DMS 273 (cell line): ENCODE data around the gene MAN1A2.
"Not testable (repeated sequence)": the region's sequence is repeated elsewhere in the genome, so short reads cannot be mapped to it uniquely, and the experiment has no call there.

ENCODE experiments used
- DNase-seq: peaks from one replicate; lab custom pipeline; 2025; ENCODE audit not compliant: unreplicated experiment; lab: John Stamatoyannopoulos, UW

MAN1A2 gene

GRCh38 chr1:117396636-117397035 is 29.4 kb downstream of the MAN1A2 start:
- DNase-seq, result no peak

- no peak for DNase-seq
These were observed 31.7 kb downstream of the MAN1A2 start for GRCh38 chr1:117398957-117399356.

- no peak for DNase-seq
These were observed 34.5 kb downstream of the MAN1A2 start for GRCh38 chr1:117401761-117402160.

GRCh38 chr1:117403597-117403996 is 36.3 kb downstream of the MAN1A2 start:
- DNase-seq, result no peak

GRCh38 chr1:117405042-117405441 is 37.8 kb downstream of the MAN1A2 start:
- no peak for DNase-seq

GRCh38 chr1:117412472-117412871 is 45.2 kb downstream of the MAN1A2 start:
- no peak for DNase-seq

GRCh38 chr1:117413412-117413811 is 46.2 kb downstream of the MAN1A2 start:
- no peak for DNase-seq

- DNase-seq, result no peak
These were observed 47.7 kb downstream of the MAN1A2 start for GRCh38 chr1:117414943-117415342.

- DNase-seq, result no peak
These were observed 48.8 kb downstream of the MAN1A2 start for GRCh38 chr1:117416004-117416403.

- DNase-seq, result no peak
These were observed 49.4 kb downstream of the MAN1A2 start for GRCh38 chr1:117416546-117417125.

- no peak for DNase-seq
These were observed 57.9 kb downstream of the MAN1A2 start for GRCh38 chr1:117425050-117425734.

GRCh38 chr1:117427297-117427696 is 60.0 kb downstream of the MAN1A2 start:
- DNase-seq, result no peak

GRCh38 chr1:117433943-117434342 is 66.7 kb downstream of the MAN1A2 start:
- DNase-seq, result no peak

- DNase-seq, result no peak
These were observed 69.3 kb downstream of the MAN1A2 start for GRCh38 chr1:117436513-117436912.

- no peak for DNase-seq
These were observed 80.4 kb downstream of the MAN1A2 start for GRCh38 chr1:117447661-117448060.

GRCh38 chr1:117452216-117452615 is 85.0 kb downstream of the MAN1A2 start:
- DNase-seq, result no peak

- no peak for DNase-seq
These were observed 86.7 kb downstream of the MAN1A2 start for GRCh38 chr1:117453958-117454357.

GRCh38 chr1:117458410-117458809 is 91.2 kb downstream of the MAN1A2 start:
- DNase-seq, result not testable (repeated sequence)

GRCh38 chr1:117466761-117467160 is 99.5 kb downstream of the MAN1A2 start:
- no peak for DNase-seq

GRCh38 chr1:117467336-117467735 is 100.1 kb downstream of the MAN1A2 start:
- DNase-seq, result no peak

GRCh38 chr1:117473063-117473462 is 105.8 kb downstream of the MAN1A2 start:
- DNase-seq, result no peak

GRCh38 chr1:117475495-117475894 is 108.2 kb downstream of the MAN1A2 start:
- DNase-seq, result not testable (repeated sequence)

- DNase-seq, result no peak
These were observed 111.8 kb downstream of the MAN1A2 start for GRCh38 chr1:117479086-117479485.
